Neural crest cell (in vitro differentiated cells): ENCODE data around the gene ERBB2. TPM values are rescaled to one million over a fixed set of nuclear protein-coding genes. Genes with fewer than 3 reads are reported as not detected.

Experiments
- DNase-seq: peaks from one replicate; pipeline ENCODE4 v3.0.0; 2021; ENCODE audit warnings: low read depth, mixed read lengths, low spot score
- H3K27ac Mint-ChIP-seq: one replicate; pipeline ENCODE4 v1.8.0; 2021; ENCODE audit warnings: mild to moderate bottlenecking, mixed read lengths; ENCODE audit not compliant: unreplicated experiment
- H3K27me3 Mint-ChIP-seq: 2 replicates; pipeline ENCODE4 v1.8.0; 2021; ENCODE audit warnings: low read depth, mild to moderate bottlenecking, mixed read lengths
- H3K36me3 Mint-ChIP-seq: 2 replicates; pipeline ENCODE4 v1.8.0; 2021; ENCODE audit warnings: low read depth, mild to moderate bottlenecking, mixed read lengths
- H3K4me1 Mint-ChIP-seq: 2 replicates; pipeline ENCODE4 v1.8.0; 2021; ENCODE audit warnings: mixed read lengths
- H3K4me3 Mint-ChIP-seq: one replicate; pipeline ENCODE4 v1.8.0; 2021; ENCODE audit warnings: mild to moderate bottlenecking, mixed read lengths
- H3K9me3 Mint-ChIP-seq: 2 replicates; pipeline ENCODE4 v1.8.0; 2021; ENCODE audit warnings: mixed read lengths
- total RNA-seq: library from RNA; stranded (reverse); gene quantifications from 2 replicates; pipeline ENCODE4 v1.2.1, GENCODE V29; 2021
- TF ChIP-seq, protein P1 (sequence below): fragments of 200-600 bp; sonication (generic); conservative IDR thresholded peaks from 2 replicates; pipeline ENCODE4 v1.5.0; 2021; ENCODE audit warnings: antibody characterized with exemption, mild to moderate bottlenecking

ERBB2 gene
- total RNA-seq, 1 donor from 2014 or later: 78.4 TPM

DNA sequence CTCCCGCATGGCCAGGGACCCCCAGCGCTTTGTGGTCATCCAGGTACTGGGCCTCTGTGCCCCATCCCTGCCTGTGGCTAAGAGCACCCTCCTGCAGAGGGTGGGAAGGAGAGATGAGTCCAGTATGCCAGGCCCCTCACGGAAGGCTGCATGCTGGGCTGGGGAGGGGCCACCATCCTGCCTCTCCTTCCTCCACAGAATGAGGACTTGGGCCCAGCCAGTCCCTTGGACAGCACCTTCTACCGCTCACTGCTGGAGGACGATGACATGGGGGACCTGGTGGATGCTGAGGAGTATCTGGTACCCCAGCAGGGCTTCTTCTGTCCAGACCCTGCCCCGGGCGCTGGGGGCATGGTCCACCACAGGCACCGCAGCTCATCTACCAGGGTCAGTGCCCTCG, 26.8 kb downstream of the ERBB2 start:
- DNase-seq: no peak
- H3K9me3 Mint-ChIP-seq: no peaks in the 10 kb centered on the region
- TF ChIP-seq, protein P1, sequence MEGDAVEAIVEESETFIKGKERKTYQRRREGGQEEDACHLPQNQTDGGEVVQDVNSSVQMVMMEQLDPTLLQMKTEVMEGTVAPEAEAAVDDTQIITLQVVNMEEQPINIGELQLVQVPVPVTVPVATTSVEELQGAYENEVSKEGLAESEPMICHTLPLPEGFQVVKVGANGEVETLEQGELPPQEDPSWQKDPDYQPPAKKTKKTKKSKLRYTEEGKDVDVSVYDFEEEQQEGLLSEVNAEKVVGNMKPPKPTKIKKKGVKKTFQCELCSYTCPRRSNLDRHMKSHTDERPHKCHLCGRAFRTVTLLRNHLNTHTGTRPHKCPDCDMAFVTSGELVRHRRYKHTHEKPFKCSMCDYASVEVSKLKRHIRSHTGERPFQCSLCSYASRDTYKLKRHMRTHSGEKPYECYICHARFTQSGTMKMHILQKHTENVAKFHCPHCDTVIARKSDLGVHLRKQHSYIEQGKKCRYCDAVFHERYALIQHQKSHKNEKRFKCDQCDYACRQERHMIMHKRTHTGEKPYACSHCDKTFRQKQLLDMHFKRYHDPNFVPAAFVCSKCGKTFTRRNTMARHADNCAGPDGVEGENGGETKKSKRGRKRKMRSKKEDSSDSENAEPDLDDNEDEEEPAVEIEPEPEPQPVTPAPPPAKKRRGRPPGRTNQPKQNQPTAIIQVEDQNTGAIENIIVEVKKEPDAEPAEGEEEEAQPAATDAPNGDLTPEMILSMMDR: no peak
- H3K4me1 Mint-ChIP-seq: peaks cover 7% of the 10 kb centered on the region
- no peak overlapping the region for H3K27ac Mint-ChIP-seq
- no peak overlapping the region for H3K4me3 Mint-ChIP-seq
- no peaks in the 10 kb centered on the region for H3K27me3 Mint-ChIP-seq
- no peaks in the 10 kb centered on the region for H3K36me3 Mint-ChIP-seq

DNA sequence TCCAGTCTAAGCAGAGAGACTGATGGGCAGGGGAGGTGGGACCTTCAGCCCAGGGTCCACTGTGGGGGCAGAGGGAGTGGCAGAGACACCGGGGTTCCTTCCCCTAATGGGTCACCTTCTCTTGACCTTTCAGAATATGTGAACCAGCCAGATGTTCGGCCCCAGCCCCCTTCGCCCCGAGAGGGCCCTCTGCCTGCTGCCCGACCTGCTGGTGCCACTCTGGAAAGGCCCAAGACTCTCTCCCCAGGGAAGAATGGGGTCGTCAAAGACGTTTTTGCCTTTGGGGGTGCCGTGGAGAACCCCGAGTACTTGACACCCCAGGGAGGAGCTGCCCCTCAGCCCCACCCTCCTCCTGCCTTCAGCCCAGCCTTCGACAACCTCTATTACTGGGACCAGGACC, 27.7 kb downstream of the ERBB2 start:
- Mint-ChIP-seq H3K4me1 (peaks cover 7% of the 10 kb centered on the region), H3K27ac (no peak overlapping the region), H3K36me3 (no peaks in the 10 kb centered on the region), H3K9me3 (no peaks in the 10 kb centered on the region), H3K27me3 (peaks cover 2% of the 10 kb centered on the region), H3K4me3 (no peak overlapping the region)
- TF ChIP-seq, protein P1: no peak
- DNase-seq: no peak

DNA sequence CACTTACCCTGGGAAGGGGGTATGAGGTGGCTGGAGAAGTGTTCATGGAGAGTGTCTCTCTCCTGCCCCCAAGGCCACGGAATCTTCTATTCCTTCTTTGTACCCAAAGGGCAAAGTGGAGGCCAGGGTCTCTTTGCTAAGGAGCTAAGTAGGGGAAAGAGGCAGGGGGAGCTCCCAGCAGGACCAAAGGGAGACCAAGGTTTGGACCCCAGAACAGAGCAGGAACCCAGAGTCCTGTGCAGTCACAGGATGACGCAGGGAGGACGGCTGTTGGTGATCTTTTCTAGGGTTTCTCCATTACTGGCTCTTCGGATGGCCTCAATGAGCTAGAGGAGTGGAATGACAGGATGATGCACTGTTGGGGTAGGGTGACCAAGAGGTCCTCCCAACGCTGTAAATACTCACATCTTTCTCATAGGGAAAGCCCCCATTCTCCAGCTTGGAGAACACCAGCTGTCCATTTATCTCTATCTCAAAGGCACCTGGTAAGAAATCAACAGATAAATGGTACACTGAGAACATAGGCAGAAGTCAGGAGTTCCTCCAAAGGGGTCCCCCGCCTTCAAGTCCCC, 29.5 kb downstream of the ERBB2 start:
- TF ChIP-seq, protein P1: no peak
- peak overlapping the region; percentile 50 for H3K27ac Mint-ChIP-seq
- H3K4me3 Mint-ChIP-seq: peak overlapping the region; percentile 90
- peaks cover 7% of the 10 kb centered on the region for H3K4me1 Mint-ChIP-seq
- H3K27me3 Mint-ChIP-seq: peaks cover 11% of the 10 kb centered on the region
- no peaks in the 10 kb centered on the region for H3K9me3 Mint-ChIP-seq
- DNase-seq: no peak
- no peaks in the 10 kb centered on the region for H3K36me3 Mint-ChIP-seq

GRCh38 chr17:39730095-39730921, 30.4 kb downstream of the ERBB2 start, which contains the start of gene MIEN1:
MIEN1 (minus strand) TSS chr17:39730532; CDS start chr17:39730495, 37 bp downstream.
- Mint-ChIP-seq H3K36me3 (no peaks in the 10 kb centered on the region), H3K9me3 (no peaks in the 10 kb centered on the region), H3K27ac (peak within 1 kb of the TSS; percentile 88), H3K27me3 (peaks cover 16% of the 10 kb centered on the region), H3K4me3 (peak within 1 kb of the TSS; percentile 90), H3K4me1 (peaks cover 7% of the 10 kb centered on the region)
- peak; percentile 97 for DNase-seq
- TF ChIP-seq, protein P1: peak; percentile 91

GRCh38 chr17:39732586-39732985, 32.7 kb downstream of the ERBB2 start:
- H3K27ac Mint-ChIP-seq: no peak overlapping the region
- TF ChIP-seq, protein P1: no peak
- H3K27me3 Mint-ChIP-seq: peaks cover 39% of the 10 kb centered on the region
- no peaks in the 10 kb centered on the region for H3K9me3 Mint-ChIP-seq
- no peaks in the 10 kb centered on the region for H3K36me3 Mint-ChIP-seq
- peak overlapping the region; percentile 71 for H3K4me3 Mint-ChIP-seq
- H3K4me1 Mint-ChIP-seq: peaks cover 7% of the 10 kb centered on the region
- DNase-seq: no peak
